HEK293 (cell line): ENCODE data around the gene KLHL18.
"Not testable (repeated sequence)": the region's sequence is repeated elsewhere in the genome, so short reads cannot be mapped to it uniquely, and the experiment has no call there.

Experiments used
- KLF10 ChIP-seq: fragments of 450-650 bp; IDR thresholded peaks from 2 replicates; pipeline ENCODE4 v1.5.1; 2018; ENCODE audit warnings: missing biosample characterization, mild to moderate bottlenecking, missing genetic modification characterization
- PRDM1 ChIP-seq: fragments of 450-650 bp; formaldehyde crosslinking; IDR thresholded peaks from 2 replicates; pipeline ENCODE4; 2016; ENCODE audit warnings: missing biosample characterization, missing genetic modification characterization
- SETDB1 ChIP-seq: IDR thresholded peaks from one replicate; pipeline ENCODE4 v1.6.1; 2017; ENCODE audit warnings: mild to moderate bottlenecking, low read length, moderate library complexity, mixed read lengths; ENCODE audit not compliant: insufficient read length
- ZBTB21 ChIP-seq: fragments of 450-650 bp; formaldehyde crosslinking; IDR thresholded peaks from 2 replicates; pipeline ENCODE4 v1.5.1; 2017; ENCODE audit warnings: missing biosample characterization, missing genetic modification characterization
- ZNF274 ChIP-seq, 2 experiments: fragments of 200-500 bp in 1 of 2; fragments of 450-650 bp in 1 of 2; sonication (Bioruptor generic) in 1 of 2; formaldehyde crosslinking in 1 of 2; IDR thresholded peaks; 2 replicates each; pipeline versions ENCODE4 v1.5.1 to v1.6.1; 2014 to 2016; ENCODE audit warnings: borderline replicate concordance in 1 of 2, inconsistent platforms in 1 of 2, low read length in 1 of 2, missing biosample characterization in 1 of 2, missing genetic modification characterization in 1 of 2
- ZXDB ChIP-seq: fragments of 450-650 bp; formaldehyde crosslinking; IDR thresholded peaks from 2 replicates; pipeline ENCODE4 v1.5.1; 2016; ENCODE audit warnings: missing biosample characterization, missing genetic modification characterization
- TF ChIP-seq, protein P1 (sequence below): fragments of 450-650 bp; formaldehyde crosslinking; IDR thresholded peaks from 2 replicates; pipeline ENCODE4 v1.5.1; 2016; ENCODE audit warnings: missing biosample characterization, missing genetic modification characterization
- TF ChIP-seq, protein P2 (sequence below): IDR thresholded peaks from 2 replicates; pipeline ENCODE4 v1.6.1; 2011; ENCODE audit warnings: mild to moderate bottlenecking, low read depth, low read length, borderline replicate concordance

DNA sequence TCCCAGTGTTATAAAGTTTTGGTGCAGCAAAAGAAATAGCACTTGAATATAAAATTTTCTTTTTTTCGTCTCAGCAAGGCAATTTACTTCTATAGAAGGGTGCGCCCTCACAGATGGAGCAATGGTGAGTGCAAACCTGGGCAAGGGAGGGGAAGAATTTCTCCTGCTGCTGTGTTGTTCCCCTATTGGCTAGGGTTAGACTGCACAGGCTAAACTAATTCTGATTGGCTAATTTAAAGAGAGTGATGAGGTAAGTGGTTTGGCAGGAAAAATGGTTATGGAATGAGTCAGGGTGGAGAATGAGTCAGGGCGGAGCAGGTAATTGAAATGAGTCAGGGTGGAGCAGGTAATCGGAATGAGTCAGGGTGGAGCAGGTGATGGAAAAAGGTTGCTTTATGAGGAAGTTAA lies 77.4 kb downstream of the KLHL18 start:
- TF ChIP-seq KLF10; ZBTB21 (tag by site-specific recombination); PRDM1 (tag by site-specific recombination); ZXDB (tag by site-specific recombination); ZNF274 (IDR thresholded peaks at IDR 0.05; ENCODE audit: low read length); ZNF274 (tag by site-specific recombination; IDR thresholded peaks at IDR 0.05; ENCODE audit: borderline replicate concordance): not testable (repeated sequence)
- TF ChIP-seq, protein P1, sequence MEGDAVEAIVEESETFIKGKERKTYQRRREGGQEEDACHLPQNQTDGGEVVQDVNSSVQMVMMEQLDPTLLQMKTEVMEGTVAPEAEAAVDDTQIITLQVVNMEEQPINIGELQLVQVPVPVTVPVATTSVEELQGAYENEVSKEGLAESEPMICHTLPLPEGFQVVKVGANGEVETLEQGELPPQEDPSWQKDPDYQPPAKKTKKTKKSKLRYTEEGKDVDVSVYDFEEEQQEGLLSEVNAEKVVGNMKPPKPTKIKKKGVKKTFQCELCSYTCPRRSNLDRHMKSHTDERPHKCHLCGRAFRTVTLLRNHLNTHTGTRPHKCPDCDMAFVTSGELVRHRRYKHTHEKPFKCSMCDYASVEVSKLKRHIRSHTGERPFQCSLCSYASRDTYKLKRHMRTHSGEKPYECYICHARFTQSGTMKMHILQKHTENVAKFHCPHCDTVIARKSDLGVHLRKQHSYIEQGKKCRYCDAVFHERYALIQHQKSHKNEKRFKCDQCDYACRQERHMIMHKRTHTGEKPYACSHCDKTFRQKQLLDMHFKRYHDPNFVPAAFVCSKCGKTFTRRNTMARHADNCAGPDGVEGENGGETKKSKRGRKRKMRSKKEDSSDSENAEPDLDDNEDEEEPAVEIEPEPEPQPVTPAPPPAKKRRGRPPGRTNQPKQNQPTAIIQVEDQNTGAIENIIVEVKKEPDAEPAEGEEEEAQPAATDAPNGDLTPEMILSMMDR (tag by site-specific recombination): not testable (repeated sequence)
- peak; percentile 64 for TF ChIP-seq SETDB1
- TF ChIP-seq, protein P2, sequence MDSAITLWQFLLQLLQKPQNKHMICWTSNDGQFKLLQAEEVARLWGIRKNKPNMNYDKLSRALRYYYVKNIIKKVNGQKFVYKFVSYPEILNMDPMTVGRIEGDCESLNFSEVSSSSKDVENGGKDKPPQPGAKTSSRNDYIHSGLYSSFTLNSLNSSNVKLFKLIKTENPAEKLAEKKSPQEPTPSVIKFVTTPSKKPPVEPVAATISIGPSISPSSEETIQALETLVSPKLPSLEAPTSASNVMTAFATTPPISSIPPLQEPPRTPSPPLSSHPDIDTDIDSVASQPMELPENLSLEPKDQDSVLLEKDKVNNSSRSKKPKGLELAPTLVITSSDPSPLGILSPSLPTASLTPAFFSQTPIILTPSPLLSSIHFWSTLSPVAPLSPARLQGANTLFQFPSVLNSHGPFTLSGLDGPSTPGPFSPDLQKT: not testable (repeated sequence)
